Neuronal stem cell (in vitro differentiated cells): ENCODE measurements around the gene TEX51.

ENCODE experiments used
- DNase-seq: peaks from one replicate; pipeline ENCODE4 v3.0.0-alpha.2; 2013; ENCODE audit warnings: low spot score
- H2AFZ ChIP-seq: one replicate; pipeline ENCODE4 v1.6.1; 2013; ENCODE audit warnings: mild to moderate bottlenecking, low read length, inconsistent platforms
- H2AK5ac ChIP-seq: 2 replicates; pipeline ENCODE4 v1.6.1; 2013; ENCODE audit warnings: low read depth, mild to moderate bottlenecking, inconsistent platforms, low read length, moderate library complexity, mixed read lengths
- H2BK120ac ChIP-seq: 2 replicates; pipeline ENCODE4 v1.6.1; 2013; ENCODE audit warnings: low read depth, mild to moderate bottlenecking, inconsistent platforms, low read length, moderate library complexity, mixed read lengths
- H2BK12ac ChIP-seq: one replicate; pipeline ENCODE4 v1.6.1; 2013; ENCODE audit warnings: low read length, inconsistent platforms
- H2BK15ac ChIP-seq: 2 replicates; pipeline ENCODE4 v1.6.1; 2013; ENCODE audit warnings: mild to moderate bottlenecking, low read length, inconsistent platforms, mixed read lengths
- H2BK5ac ChIP-seq: one replicate; pipeline ENCODE4 v1.6.1; 2013; ENCODE audit warnings: inconsistent platforms, mild to moderate bottlenecking, low read length, moderate library complexity
- H3K14ac ChIP-seq: one replicate; pipeline ENCODE4 v1.6.1; 2013; ENCODE audit warnings: low read length, inconsistent platforms
- H3K18ac ChIP-seq: 2 replicates; pipeline ENCODE4 v1.6.1; 2013; ENCODE audit warnings: low read length, inconsistent platforms
- H3K23ac ChIP-seq: 2 replicates; pipeline ENCODE4 v1.6.1; 2013; ENCODE audit warnings: low read depth, mild to moderate bottlenecking, mixed read lengths, low read length, inconsistent platforms; ENCODE audit not compliant: poor library complexity
- H3K27ac ChIP-seq: replicated peaks from 3 replicates; pipeline ENCODE4 v1.5.1; 2013; ENCODE audit warnings: low read length, inconsistent platforms
- H3K27me3 ChIP-seq, 3 experiments: 2 replicates each; pipeline ENCODE4 v1.6.1; 2013; ENCODE audit warnings: low read length in 3 of 3, mild to moderate bottlenecking in 2 of 3, inconsistent platforms in 1 of 3, low read depth in 1 of 3, mixed read lengths in 1 of 3, moderate library complexity in 1 of 3; ENCODE audit not compliant: control insufficient read depth in 3 of 3, insufficient read depth in 3 of 3
- H3K36me3 ChIP-seq, 2 donors: replicated peaks in 1 of 2; 2 replicates each; pipeline ENCODE4 v1.6.1; 2013; ENCODE audit warnings: low read length in 2 of 2; ENCODE audit not compliant: control insufficient read depth in 2 of 2, insufficient read depth in 2 of 2
- H3K4ac ChIP-seq: 2 replicates; pipeline ENCODE4 v1.6.1; 2013; ENCODE audit warnings: inconsistent platforms, mild to moderate bottlenecking, low read length, moderate library complexity
- H3K4me1 ChIP-seq, 2 donors: 1 replicate in 1 of 2; 2 replicates in 1 of 2; pipeline ENCODE4 v1.6.1; 2013; ENCODE audit warnings: low read length in 2 of 2, low read depth in 1 of 2; ENCODE audit not compliant: control insufficient read depth in 2 of 2, insufficient read depth in 1 of 2
- H3K4me2 ChIP-seq: one replicate; pipeline ENCODE4 v1.6.1; 2013; ENCODE audit warnings: mild to moderate bottlenecking, low read length, inconsistent platforms; ENCODE audit not compliant: insufficient read depth, poor library complexity, severe bottlenecking
- H3K4me3 ChIP-seq, 2 donors: 2 replicates each; pipeline ENCODE4 v1.5.1; 2013; ENCODE audit warnings: low read length in 2 of 2, mild to moderate bottlenecking in 2 of 2, inconsistent platforms in 1 of 2, moderate library complexity in 1 of 2
- H3K79me1 ChIP-seq: one replicate; pipeline ENCODE4 v1.6.1; 2013; ENCODE audit warnings: low read depth, mild to moderate bottlenecking, inconsistent platforms, low read length, moderate library complexity
- H3K9ac ChIP-seq: one replicate; pipeline ENCODE4 v1.6.1; 2013; ENCODE audit warnings: mild to moderate bottlenecking, low read depth, low read length, inconsistent platforms; ENCODE audit not compliant: poor library complexity
- H3K9me3 ChIP-seq, 2 donors: replicated peaks in 1 of 2; 2 replicates each; pipeline versions ENCODE3 to v1.6.1; 2013; ENCODE audit warnings: low read length in 2 of 2, mild to moderate bottlenecking in 2 of 2, inconsistent platforms in 1 of 2, low read depth in 1 of 2, mixed read lengths in 1 of 2, moderate library complexity in 1 of 2; ENCODE audit not compliant: control insufficient read depth in 2 of 2, insufficient read depth in 1 of 2
- H4K8ac ChIP-seq: one replicate; pipeline ENCODE4 v1.6.1; 2013; ENCODE audit warnings: low read depth, mild to moderate bottlenecking, inconsistent platforms, low read length, moderate library complexity
- H4K91ac ChIP-seq: one replicate; pipeline ENCODE4 v1.6.1; 2013; ENCODE audit warnings: low read length, low read depth, mild to moderate bottlenecking, inconsistent platforms; ENCODE audit not compliant: poor library complexity
- WGBS, 2 donors: extraction: QIAGEN DNeasy Blood & Tissue Kit; methylation state at CpG; one replicate each; pipeline ENCODE4 v1.1.7; 2013; ENCODE audit warnings: missing lambda C conversion rate in 2 of 2, mixed read lengths in 1 of 2; ENCODE audit not compliant: insufficient read length in 2 of 2, insufficient replicate concordance in 1 of 2; ENCODE audit errors: extremely low coverage in 2 of 2; 5-methylcytosine and 5-hydroxymethylcytosine counted together

The TEX51 gene

DNA sequence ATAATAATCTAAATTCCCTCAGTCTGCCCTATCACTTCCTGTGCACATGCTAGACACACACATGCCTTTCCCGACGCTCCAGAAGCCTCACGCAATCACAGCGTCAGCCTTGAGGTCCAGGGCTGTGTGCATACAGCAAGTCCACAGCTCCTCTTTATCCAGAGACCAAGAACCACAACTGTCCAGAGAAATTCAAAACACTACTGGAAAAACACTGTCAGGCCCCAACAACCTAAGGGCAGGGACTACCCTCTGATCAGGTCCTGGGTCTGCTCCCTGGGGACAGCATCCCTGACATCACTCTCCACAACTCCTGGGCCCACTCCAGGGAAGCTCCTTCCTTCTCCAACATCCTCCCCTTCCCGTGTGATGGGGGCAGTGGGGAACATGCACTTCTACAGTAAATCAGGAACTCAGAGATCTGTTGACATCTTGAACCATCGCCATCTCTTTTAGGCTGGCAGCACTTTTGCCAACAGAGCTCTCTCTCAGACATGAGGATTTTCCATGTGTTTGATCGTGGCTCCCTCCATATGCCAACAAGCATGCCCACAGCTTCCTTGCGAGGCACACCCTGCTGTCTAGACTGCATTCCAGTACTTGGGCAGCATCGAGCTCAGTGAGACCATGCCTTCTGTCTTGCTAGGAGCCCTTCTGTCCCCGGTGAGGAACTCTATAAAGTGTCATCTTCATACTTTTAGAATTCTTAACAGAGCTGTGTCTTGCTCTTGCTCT, 15.4 kb downstream of the TEX51 start:
- Histone ChIP-seq H2BK120ac (no peak overlapping the region), H2AFZ (no peak overlapping the region), H3K4me1 (no peaks in the 10 kb centered on the region), H3K36me3 (no peaks in the 10 kb centered on the region), H3K9me3 (peaks cover 0 to 2% of the 10 kb centered on the region in 2 donors), H4K91ac (no peak overlapping the region), H3K27ac (no peak overlapping the region), H4K8ac (no peak overlapping the region), H3K27me3 (no peaks in the 10 kb centered on the region), H3K18ac (no peak overlapping the region), H3K4me3 (no peak overlapping the region), H2BK12ac (no peak overlapping the region), H2BK5ac (no peak overlapping the region), H2BK15ac (no peak overlapping the region), H3K23ac (no peak overlapping the region), H3K9ac (no peak overlapping the region), H3K14ac (no peak overlapping the region), H3K79me1 (no peaks in the 10 kb centered on the region), H2AK5ac (no peak overlapping the region), H3K4ac (no peak overlapping the region), H3K4me2 (no peak overlapping the region)
- no CpG with 5 or more reads among the region's 10 CpGs for WGBS, 2 donors
- no peak for DNase-seq

DNA sequence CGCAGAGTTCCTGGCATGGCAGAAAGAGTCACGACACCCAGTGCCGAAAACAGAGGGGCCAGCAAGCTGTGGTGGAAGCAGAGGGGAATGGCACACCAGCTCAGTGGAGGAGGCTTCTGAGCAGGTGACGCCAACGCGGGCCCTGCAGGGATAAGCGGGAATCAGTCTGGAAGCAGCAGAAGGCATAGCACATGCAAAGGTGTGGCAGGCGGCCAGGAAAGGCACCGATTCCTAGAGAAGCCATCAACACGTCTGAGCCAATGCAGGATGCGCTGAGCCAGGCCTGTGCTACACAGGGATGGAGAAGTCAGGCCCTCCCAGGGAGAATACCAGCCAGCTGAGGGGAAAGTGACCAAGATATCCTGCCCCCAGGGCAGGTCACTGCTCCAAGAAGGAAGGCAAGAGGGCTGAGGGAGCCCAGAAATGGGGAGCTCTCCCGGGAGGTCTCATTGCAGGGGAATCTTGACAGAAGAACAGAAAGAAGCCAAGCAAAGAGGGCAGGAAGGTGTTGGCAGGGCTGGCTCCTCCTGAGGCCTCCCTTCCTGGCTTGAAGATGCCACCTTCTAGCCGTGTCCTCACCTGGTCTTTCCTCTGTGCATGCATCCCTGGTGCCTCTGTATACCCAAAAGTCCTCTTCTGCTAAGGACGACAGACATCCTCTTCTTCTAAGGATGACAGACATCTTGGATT, 16.3 kb downstream of the TEX51 start:
- Histone ChIP-seq H3K36me3 (no peaks in the 10 kb centered on the region), H2AFZ (no peak overlapping the region), H2BK120ac (no peak overlapping the region), H3K4me3 (no peak overlapping the region), H3K9ac (no peak overlapping the region), H4K91ac (no peak overlapping the region), H3K79me1 (no peaks in the 10 kb centered on the region), H2AK5ac (no peak overlapping the region), H3K9me3 (peaks cover 0 to 2% of the 10 kb centered on the region in 2 donors), H2BK15ac (no peak overlapping the region), H3K4me1 (no peaks in the 10 kb centered on the region), H3K23ac (peak overlapping the region; percentile 37), H2BK12ac (no peak overlapping the region), H3K4ac (no peak overlapping the region), H3K14ac (no peak overlapping the region), H3K27ac (no peak overlapping the region), H3K27me3 (no peaks in the 10 kb centered on the region), H3K18ac (peak overlapping the region; percentile 1), H3K4me2 (no peak overlapping the region), H4K8ac (no peak overlapping the region), H2BK5ac (no peak overlapping the region)
- no peak for DNase-seq
- WGBS, 2 donors: no CpG with 5 or more reads among the region's 14 CpGs

DNA sequence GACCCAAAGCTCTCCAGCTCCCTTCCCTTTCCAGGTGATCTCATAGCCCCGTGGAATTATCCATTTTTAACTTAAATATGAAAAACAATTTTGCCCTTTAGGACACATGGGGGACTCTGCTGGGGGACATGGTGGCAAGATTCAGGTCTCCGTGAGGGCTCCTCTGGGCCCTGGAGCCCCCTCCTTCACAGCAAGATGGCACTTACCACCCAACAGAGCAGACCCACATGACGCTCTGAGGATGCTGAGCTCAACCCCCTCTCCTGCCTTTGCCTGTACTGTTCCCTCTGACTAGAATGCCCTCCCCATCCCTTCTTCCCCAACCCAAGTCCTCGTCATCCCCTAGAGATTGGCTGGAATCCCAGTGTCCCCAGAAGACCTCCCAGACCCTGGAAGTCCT, 17.2 kb downstream of the TEX51 start:
- Histone ChIP-seq H2BK5ac (no peak overlapping the region), H3K27me3 (no peaks in the 10 kb centered on the region), H3K36me3 (no peaks in the 10 kb centered on the region), H3K14ac (no peak overlapping the region), H2BK120ac (no peak overlapping the region), H3K27ac (no peak overlapping the region), H3K18ac (no peak overlapping the region), H2BK15ac (no peak overlapping the region), H3K4me2 (no peak overlapping the region), H3K4me1 (no peaks in the 10 kb centered on the region), H2BK12ac (no peak overlapping the region), H2AK5ac (no peak overlapping the region), H3K4me3 (no peak overlapping the region), H3K23ac (no peak overlapping the region), H3K79me1 (no peaks in the 10 kb centered on the region), H2AFZ (no peak overlapping the region), H3K9me3 (peaks cover 0 to 2% of the 10 kb centered on the region in 2 donors), H3K4ac (no peak overlapping the region), H4K8ac (no peak overlapping the region), H4K91ac (no peak overlapping the region), H3K9ac (no peak overlapping the region)
- no peak for DNase-seq
- WGBS, 2 donors: no CpG with 5 or more reads among the region's 4 CpGs

DNA sequence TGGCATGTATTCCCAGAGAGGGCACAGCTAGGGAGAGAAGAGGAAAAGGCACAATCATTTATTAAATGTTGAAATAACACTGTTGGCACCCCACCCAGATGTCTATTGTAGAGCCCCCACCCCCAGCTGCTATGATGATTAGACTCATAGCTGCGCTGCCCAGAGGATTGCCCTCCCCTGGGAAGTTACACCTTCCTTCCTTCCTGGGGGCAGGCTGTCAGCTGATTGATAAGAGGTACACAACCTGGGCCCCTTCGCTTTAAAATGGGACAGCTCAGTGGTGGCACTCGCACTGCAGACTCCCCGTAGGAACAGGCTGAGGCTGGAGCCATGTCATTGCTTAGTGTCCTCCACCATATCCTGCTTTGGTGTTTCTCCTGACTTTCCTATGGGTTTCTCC, 18.1 kb downstream of the TEX51 start:
- Histone ChIP-seq H3K9ac (no peak overlapping the region), H4K91ac (no peak overlapping the region), H3K4me2 (no peak overlapping the region), H3K27ac (no peak overlapping the region), H3K4ac (no peak overlapping the region), H4K8ac (no peak overlapping the region), H3K79me1 (no peaks in the 10 kb centered on the region), H2BK5ac (no peak overlapping the region), H3K14ac (no peak overlapping the region), H2BK12ac (no peak overlapping the region), H2AFZ (no peak overlapping the region), H2BK120ac (no peak overlapping the region), H2AK5ac (no peak overlapping the region), H3K27me3 (no peaks in the 10 kb centered on the region), H3K9me3 (peaks cover 0 to 2% of the 10 kb centered on the region in 2 donors), H3K23ac (no peak overlapping the region), H3K4me3 (no peak overlapping the region), H3K18ac (no peak overlapping the region), H3K36me3 (no peaks in the 10 kb centered on the region), H2BK15ac (no peak overlapping the region), H3K4me1 (no peaks in the 10 kb centered on the region)
- no CpG with 5 or more reads among the region's 4 CpGs for WGBS, 2 donors
- DNase-seq: no peak
